GM20000 (cell line): Measurements from ENCODE around the gene WDR73.

Source experiments
- DNase-seq: peaks from one replicate; pipeline ENCODE4 v3.0.0; 2012; ENCODE audit warnings: low spot score
- CTCF ChIP-seq: IDR thresholded peaks from 2 replicates; pipeline ENCODE4 v1.5.1; 2012; ENCODE audit warnings: mild to moderate bottlenecking, control low read depth; ENCODE audit errors: extremely low read depth, missing control alignments

The WDR73 gene

GRCh38 chr15:84656972-84657371 lies 2.9 kb upstream of the WDR73 start:
- no peak for TF ChIP-seq CTCF
- no peak for DNase-seq

GRCh38 chr15:84654689-84655453 lies 788 bp upstream of the WDR73 start:
- TF ChIP-seq CTCF, result peak; percentile 51
- peak; percentile 78 for DNase-seq

DNA sequence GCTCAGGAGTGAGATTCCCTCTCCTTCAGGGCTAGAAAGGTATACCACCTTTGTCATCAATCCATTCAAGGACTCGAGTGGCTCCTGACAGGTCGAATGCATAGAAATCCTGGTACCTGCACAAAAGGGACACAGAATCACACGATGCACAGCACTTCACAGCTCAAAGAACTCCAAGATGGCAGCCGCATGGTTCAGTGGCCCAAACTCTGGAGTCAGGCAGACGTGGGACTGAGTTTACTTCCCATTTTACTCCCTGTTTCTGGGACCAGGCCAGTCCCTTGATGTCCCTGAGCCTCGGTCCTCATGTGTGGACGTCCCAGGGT lies 536 bp downstream of the WDR73 start:
- TF ChIP-seq CTCF, result no peak
- DNase-seq, result no peak

- no peak for TF ChIP-seq CTCF
- DNase-seq, result no peak
These were observed 4.4 kb downstream of the WDR73 start for GRCh38 chr15:84649706-84650105.

DNA sequence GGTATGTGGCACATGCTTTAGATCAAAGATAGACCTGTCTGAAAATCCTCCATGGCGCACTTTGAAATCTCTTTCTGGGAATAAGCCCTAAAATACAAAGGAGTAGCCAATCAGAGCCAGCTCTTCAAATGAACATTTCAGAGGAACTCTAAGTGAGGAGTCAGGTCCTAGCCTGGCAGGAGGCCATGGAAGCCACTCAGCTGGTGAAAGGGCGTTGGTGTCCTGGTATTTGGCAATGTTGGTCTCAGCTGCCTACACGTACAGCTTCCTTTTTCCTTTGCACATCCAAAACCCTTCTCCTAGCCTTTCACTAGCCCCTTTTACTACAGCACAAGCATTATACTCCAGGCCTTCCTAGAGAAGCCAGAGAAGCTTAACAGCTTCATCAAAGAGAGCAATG lies 5.5 kb downstream of the WDR73 start:
- no peak for DNase-seq
- TF ChIP-seq CTCF, result no peak

- DNase-seq, result no peak
- no peak for TF ChIP-seq CTCF
These were observed 6.4 kb downstream of the WDR73 start for GRCh38 chr15:84647726-84648125.

- no peak for DNase-seq
- TF ChIP-seq CTCF, result no peak
These were observed 8.1 kb downstream of the WDR73 start for GRCh38 chr15:84645997-84646396.
